Sigmoid colon (tissue), 4 donors: ENCODE results near the gene SVBP.

Experiments
- EP300 ChIP-seq, 4 donors: sonication (generic); formaldehyde crosslinking; IDR thresholded peaks; one replicate each; pipeline ENCODE4 v1.6.1; 2017; ENCODE audit warnings: antibody characterized with exemption in 4 of 4
- POLR2A ChIP-seq, 2 donors: fragments of 450-650 bp; IDR thresholded peaks; one replicate each; pipeline ENCODE4 v1.6.1; 2016; ENCODE audit warnings: antibody characterized with exemption in 2 of 2, mild to moderate bottlenecking in 2 of 2, moderate library complexity in 2 of 2
- TF ChIP-seq, protein P1 (sequence below), 4 experiments: fragments of 450-650 bp in 3 of 4; fragments of 200-600 bp in 1 of 4; IDR thresholded peaks; one replicate each; pipeline ENCODE4 v1.5.1; 2016 to 2019; ENCODE audit warnings: antibody characterized with exemption in 4 of 4, mild to moderate bottlenecking in 3 of 4, moderate library complexity in 2 of 4

DNA sequence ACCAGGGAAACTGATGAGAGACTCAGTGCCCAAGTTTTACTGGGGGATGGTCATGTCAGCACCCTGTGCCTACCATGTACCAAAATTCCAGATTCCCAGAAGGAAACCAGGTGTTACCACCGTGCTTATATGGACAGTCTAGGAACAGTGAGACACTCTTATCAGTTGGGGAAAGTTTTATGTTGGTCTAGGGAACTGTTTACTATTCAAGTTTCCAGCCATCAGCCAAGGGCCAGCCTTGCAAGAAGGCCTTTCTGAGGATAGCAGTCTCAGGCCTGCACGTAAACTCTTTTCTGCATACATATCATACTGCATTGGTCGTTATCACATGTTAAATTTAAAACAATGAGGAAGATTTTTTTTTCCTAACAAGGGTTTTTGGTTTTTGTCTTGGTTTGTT, 19.8 kb downstream of the SVBP start:
- TF ChIP-seq, protein P1, sequence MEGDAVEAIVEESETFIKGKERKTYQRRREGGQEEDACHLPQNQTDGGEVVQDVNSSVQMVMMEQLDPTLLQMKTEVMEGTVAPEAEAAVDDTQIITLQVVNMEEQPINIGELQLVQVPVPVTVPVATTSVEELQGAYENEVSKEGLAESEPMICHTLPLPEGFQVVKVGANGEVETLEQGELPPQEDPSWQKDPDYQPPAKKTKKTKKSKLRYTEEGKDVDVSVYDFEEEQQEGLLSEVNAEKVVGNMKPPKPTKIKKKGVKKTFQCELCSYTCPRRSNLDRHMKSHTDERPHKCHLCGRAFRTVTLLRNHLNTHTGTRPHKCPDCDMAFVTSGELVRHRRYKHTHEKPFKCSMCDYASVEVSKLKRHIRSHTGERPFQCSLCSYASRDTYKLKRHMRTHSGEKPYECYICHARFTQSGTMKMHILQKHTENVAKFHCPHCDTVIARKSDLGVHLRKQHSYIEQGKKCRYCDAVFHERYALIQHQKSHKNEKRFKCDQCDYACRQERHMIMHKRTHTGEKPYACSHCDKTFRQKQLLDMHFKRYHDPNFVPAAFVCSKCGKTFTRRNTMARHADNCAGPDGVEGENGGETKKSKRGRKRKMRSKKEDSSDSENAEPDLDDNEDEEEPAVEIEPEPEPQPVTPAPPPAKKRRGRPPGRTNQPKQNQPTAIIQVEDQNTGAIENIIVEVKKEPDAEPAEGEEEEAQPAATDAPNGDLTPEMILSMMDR (IDR thresholded peaks at IDR 0.05), result no peak
- TF ChIP-seq POLR2A (IDR thresholded peaks at IDR 0.05) (no peak), EP300 (IDR thresholded peaks at IDR 0.05) (no peak)
